GM12891 (cell line): Measurements from ENCODE around the gene CATSPER1.

Experiments
- DNase-seq: peaks from one replicate; pipeline ENCODE4 v3.0.0; 2011; ENCODE audit warnings: low spot score; ENCODE audit not compliant: insufficient read length
- FAIRE-seq: peaks from 2 replicates; lab custom pipeline; 2011; peaks lifted over from hg19 to GRCh38; lab: Jason Lieb, UNC
- PAX5 ChIP-seq: IDR thresholded peaks from 2 replicates; pipeline ENCODE4 v1.6.1; 2011; ENCODE audit warnings: low read length, moderate library complexity, mild to moderate bottlenecking; ENCODE audit not compliant: insufficient read depth, severe bottlenecking
- POLR2A ChIP-seq: IDR thresholded peaks from 2 replicates; pipeline ENCODE4 v1.6.1; 2011; ENCODE audit warnings: low read depth, low read length, control low read depth
- POLR2AphosphoS5 ChIP-seq: IDR thresholded peaks from 2 replicates; pipeline ENCODE4 v1.6.1; 2011; ENCODE audit warnings: low read depth, low read length, control low read depth
- POU2F2 ChIP-seq: IDR thresholded peaks from 2 replicates; pipeline ENCODE4 v1.6.1; 2011; ENCODE audit warnings: low read depth, mild to moderate bottlenecking, control low read depth, low read length, moderate library complexity
- SPI1 ChIP-seq: IDR thresholded peaks from 2 replicates; pipeline ENCODE4 v1.6.1; 2011; ENCODE audit warnings: low read depth, low read length, control low read depth
- TAF1 ChIP-seq: IDR thresholded peaks from 2 replicates; pipeline ENCODE4 v1.6.1; 2011; ENCODE audit warnings: low read depth, low read length, control low read depth

CATSPER1 gene

GRCh38 chr11:66056501-66056900 lies 30.2 kb upstream of the CATSPER1 start:
- TF ChIP-seq SPI1 (no peak), TAF1 (no peak), POLR2A (no peak), POU2F2 (no peak), PAX5 (no peak), POLR2AphosphoS5 (no peak)
- FAIRE-seq (no peak), DNase-seq (no peak)

GRCh38 chr11:66055021-66055420 lies 28.7 kb upstream of the CATSPER1 start:
- no peak for DNase-seq
- no peak for FAIRE-seq
- TF ChIP-seq POU2F2: no peak
- no peak for TF ChIP-seq PAX5
- TF ChIP-seq POLR2AphosphoS5: no peak
- TF ChIP-seq TAF1: no peak
- no peak for TF ChIP-seq SPI1
- no peak for TF ChIP-seq POLR2A

GRCh38 chr11:66052664-66052982 lies 26.3 kb upstream of the CATSPER1 start:
- TF ChIP-seq POLR2AphosphoS5 (no peak), POLR2A (no peak), POU2F2 (no peak), TAF1 (no peak), PAX5 (no peak), SPI1 (no peak)
- FAIRE-seq: no peak

GRCh38 chr11:66051766-66052663 lies 25.7 kb upstream of the CATSPER1 start, which contains the start of gene SF3B2:
Gene SF3B2, plus strand, starts transcription at chr11:66052364. Its CDS starts 21 bp downstream, at chr11:66052385.
- FAIRE-seq (peak; percentile 99), DNase-seq (peak; percentile 97)
- TF ChIP-seq POLR2AphosphoS5: peak; percentile 76
- TF ChIP-seq POLR2A: peak; percentile 86
- TF ChIP-seq SPI1: no peak; the same call in 1 of the 2 replicates
- peak; percentile 92 for TF ChIP-seq TAF1
- no peak for TF ChIP-seq POU2F2
- no peak for TF ChIP-seq PAX5

More at GRCh38 chr11:66052664-66052982, 26.3 kb upstream of the CATSPER1 start:
- no peak for DNase-seq

GRCh38 chr11:66051371-66051765 lies 25.1 kb upstream of the CATSPER1 start:
- FAIRE-seq: no peak
- no peak for TF ChIP-seq POLR2AphosphoS5
- no peak for TF ChIP-seq TAF1
- TF ChIP-seq POU2F2: no peak
- no peak for TF ChIP-seq POLR2A
- TF ChIP-seq PAX5: no peak
- no peak for TF ChIP-seq SPI1
- DNase-seq: no peak

- FAIRE-seq (no peak), DNase-seq (no peak)
Observed at GRCh38 chr11:66050581-66051231, 24.4 kb upstream of the CATSPER1 start.

GRCh38 chr11:66048547-66049323 lies 22.5 kb upstream of the CATSPER1 start, which contains the start of gene GAL3ST3:
Gene GAL3ST3, minus strand, starts transcription at chr11:66049161. Its CDS starts 3,746 bp downstream, at chr11:66045415.
- no peak for TF ChIP-seq TAF1
- no peak for TF ChIP-seq PAX5
- no peak for TF ChIP-seq SPI1
- no peak for TF ChIP-seq POU2F2
- TF ChIP-seq POLR2A: no peak
- no peak for TF ChIP-seq POLR2AphosphoS5
- DNase-seq (no peak), FAIRE-seq (no peak)

More at GRCh38 chr11:66050581-66051231, 24.4 kb upstream of the CATSPER1 start:
- TF ChIP-seq POU2F2: no peak
- no peak for TF ChIP-seq TAF1

- FAIRE-seq: no peak
- DNase-seq: no peak
- no peak for TF ChIP-seq SPI1
- no peak for TF ChIP-seq POLR2A
- no peak for TF ChIP-seq POU2F2
- no peak for TF ChIP-seq TAF1
- no peak for TF ChIP-seq POLR2AphosphoS5
- no peak for TF ChIP-seq PAX5
Observed at GRCh38 chr11:66047541-66048365, 21.5 kb upstream of the CATSPER1 start.

- FAIRE-seq (no peak), DNase-seq (no peak)
- TF ChIP-seq SPI1: peak; percentile 45; the same call in 1 of the 2 replicates
- no peak for TF ChIP-seq POU2F2
Observed at GRCh38 chr11:66046901-66047300, 20.6 kb upstream of the CATSPER1 start.
